Right renal cortex interstitium (tissue), 3 donors: ENCODE measurements around the gene SWI5. TPM values are rescaled to one million over a fixed set of nuclear protein-coding genes. Genes with fewer than 3 reads are reported as not detected.

Experiments
- DNase-seq, 3 donors: peaks; one replicate each; pipeline ENCODE4 v3.0.0-alpha.2; 2013; ENCODE audit warnings: low read depth in 3 of 3, low spot score in 2 of 3
- polyA plus RNA-seq, 3 donors: library from polyadenylated mRNA; unstranded; fragments of 120-200 nt; gene quantifications; one replicate each; pipeline ENCODE4 v1.2.1, GENCODE V29; 2013; ENCODE audit not compliant: insufficient read length in 3 of 3

The SWI5 gene
- polyA plus RNA-seq, 3 donors, result 33.7 to 36.4 (median 36.1) TPM

DNA sequence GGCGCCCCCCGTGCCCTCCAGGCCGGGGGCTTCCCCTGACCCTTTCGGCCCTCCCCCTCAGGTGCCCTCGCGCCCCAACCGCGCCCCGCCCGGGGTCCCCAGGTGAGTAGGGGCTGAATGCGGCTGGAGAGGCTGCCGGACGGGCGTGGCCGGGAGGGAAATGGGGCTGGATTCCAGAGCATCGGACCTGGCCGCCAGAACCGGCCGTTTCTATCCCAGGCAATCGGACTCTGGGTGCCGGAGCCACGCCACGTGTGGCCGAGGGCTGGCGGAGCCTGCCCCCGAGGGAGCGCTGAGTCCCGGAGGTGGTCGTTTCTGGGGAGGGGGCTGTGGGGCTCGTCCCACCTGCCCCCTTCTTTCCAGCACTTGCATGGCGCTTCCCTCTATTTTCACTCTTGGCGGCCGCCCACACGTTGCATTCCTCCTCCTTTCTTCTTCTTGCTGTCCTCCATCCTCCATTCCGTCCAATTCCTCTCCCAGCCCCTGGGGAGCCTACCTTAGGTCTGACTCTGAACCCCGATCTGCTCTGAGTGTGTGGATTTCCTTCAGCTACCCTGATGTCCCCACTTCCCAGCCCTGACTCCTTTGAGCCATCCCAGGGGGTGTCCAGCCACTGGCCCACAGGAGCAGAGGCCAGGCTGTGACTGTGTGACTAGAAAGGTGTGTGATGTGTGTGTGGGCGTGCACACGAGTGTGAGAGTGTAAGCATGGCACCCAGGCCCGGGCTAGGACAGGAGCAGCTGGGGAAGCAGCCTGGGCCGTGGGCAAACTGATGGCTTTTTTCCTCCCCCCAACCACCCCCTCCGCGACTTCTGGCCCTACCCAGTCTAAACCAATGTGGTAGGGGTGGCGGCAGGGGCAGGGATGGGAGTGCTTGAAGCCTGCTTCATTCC is 25.0 kb upstream of the SWI5 start:
- DNase-seq, result no peak

DNA sequence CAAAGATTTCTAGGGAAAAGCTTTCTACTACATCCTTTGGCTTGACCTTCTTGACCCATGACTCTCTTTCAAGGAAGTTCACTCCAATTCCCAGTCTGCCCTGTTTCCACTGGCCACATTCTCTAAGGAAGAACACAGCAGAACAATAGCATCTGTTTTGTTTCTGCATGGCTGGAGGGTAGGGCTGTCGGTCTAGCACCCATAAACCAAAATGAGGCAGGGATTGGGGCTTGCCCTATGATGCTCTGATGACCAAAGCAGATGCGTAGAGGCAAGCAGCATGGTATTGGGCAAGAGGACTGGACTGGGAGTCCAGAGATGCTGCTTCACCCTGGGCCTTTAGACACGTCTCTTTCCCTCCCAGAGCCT is 24.4 kb upstream of the SWI5 start:
- no peak for DNase-seq

DNA sequence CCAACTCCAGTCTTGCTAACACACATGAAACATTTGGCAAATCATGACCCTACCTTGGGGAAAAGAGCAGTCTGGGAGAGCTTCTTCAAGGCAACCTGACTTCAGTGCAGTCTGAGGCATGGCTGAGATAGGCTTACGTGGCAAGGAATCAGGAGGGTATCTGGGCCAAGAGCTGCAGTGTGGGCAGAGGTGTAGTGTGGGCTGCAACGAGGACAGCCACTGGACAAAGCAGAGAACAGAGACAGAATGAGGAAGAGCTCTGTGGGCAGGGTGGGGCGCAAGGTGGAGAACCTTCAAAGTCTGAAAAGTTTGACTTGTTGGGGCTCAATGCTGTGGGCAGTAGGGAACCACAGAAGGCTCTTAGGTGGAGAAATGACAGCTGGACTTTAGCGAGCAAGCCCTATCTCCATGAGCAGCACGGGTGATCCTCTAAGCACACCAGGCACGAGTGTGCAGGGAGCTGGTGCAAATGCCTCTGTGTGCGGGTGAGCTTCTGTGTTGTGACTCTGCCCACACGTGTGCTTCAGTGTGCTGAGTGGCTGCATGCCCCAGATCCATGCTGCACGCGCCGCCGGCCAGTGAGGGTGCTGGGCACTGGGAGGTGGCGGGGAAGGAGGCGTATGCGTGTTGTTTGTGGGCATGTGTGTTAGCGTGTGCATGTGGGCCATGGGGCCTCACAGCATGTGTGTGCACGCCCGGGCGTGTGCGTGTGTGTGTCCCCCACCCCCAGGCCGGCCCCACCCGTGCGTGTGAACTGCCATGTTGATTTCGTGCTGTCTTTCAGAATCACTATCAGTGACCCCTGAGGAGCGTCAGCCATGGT is 23.5 kb upstream of the SWI5 start:
- no peak for DNase-seq

DNA sequence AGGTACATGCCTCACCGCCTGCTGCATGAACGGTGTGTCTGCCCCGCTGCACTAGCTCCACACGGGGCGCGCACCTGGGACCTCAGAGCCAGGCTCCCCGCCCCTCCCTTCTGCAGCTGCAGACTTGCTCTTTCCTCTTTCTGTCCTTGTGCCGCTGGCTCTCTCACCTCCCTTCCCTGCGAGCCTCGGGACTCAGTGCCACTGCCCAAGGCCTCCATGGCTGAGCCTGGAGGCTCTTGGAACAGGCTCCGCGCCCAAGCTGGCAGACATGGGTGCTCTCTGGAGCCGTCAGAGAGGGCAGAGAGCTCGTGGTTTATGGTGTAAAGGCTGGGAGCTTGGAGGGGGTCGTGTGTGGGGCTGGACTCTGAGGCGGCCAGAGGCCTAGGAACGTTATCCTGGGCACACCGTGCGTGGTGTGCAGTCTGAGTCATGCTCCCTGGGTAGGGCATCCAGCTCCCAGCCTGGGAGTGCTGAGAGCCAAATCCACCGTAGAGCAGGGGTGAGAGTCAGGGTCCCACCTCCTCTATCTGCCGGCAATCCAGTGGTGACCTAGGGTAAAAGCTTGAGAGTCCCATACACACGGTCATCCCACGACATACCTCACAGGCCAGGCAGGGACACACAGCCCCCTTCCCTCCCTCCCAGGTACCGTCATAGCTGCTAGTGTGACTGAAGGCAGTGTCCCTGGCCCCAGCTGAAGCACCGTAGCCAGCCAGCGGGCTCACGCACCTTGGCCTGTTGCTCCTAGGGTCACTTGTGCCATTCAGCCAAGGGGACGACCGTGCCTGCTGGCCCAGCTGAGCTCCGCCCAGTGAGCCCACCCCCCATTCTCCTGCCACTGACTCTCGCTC is 22.7 kb upstream of the SWI5 start:
- DNase-seq, result no peak

DNA sequence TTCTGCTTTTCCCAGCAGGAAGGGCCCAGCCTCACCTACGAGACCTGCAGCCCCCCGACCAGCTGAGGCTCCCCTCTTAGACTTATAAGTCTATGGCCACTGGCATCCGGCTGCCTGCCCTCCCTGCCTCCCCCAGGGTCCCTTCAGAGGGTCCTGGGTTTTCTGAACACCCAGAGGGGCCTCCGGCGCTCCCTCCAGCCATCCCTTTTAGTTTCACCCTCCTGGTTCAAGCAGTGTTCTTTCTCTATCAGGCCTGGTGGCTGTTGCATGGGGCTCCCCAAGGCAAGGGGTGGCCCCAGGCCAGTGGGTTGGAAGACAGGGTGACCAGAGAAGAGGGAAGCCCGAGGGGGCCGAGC is 22.1 kb upstream of the SWI5 start:
- no peak for DNase-seq

DNA sequence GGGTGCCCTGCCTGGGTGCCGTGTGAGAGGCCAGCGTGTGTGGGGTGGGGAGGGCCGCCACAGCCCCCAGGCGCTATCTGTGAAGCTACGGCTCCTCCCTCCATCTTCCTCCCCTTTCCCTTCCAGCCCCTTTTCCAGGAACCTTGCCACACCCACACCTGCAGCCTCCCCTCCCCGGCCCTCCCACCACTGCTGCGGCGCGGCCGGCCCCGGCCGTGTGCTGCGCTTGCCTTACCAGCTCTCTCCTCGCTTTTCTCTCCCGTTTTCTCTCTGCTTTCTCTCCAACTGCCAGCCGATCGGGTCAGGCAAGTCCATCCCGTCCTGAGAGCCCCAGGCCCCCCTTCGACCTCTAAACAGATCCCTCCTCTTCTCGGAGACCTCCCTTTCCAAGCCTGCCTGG is 21.7 kb upstream of the SWI5 start:
- no peak for DNase-seq

DNA sequence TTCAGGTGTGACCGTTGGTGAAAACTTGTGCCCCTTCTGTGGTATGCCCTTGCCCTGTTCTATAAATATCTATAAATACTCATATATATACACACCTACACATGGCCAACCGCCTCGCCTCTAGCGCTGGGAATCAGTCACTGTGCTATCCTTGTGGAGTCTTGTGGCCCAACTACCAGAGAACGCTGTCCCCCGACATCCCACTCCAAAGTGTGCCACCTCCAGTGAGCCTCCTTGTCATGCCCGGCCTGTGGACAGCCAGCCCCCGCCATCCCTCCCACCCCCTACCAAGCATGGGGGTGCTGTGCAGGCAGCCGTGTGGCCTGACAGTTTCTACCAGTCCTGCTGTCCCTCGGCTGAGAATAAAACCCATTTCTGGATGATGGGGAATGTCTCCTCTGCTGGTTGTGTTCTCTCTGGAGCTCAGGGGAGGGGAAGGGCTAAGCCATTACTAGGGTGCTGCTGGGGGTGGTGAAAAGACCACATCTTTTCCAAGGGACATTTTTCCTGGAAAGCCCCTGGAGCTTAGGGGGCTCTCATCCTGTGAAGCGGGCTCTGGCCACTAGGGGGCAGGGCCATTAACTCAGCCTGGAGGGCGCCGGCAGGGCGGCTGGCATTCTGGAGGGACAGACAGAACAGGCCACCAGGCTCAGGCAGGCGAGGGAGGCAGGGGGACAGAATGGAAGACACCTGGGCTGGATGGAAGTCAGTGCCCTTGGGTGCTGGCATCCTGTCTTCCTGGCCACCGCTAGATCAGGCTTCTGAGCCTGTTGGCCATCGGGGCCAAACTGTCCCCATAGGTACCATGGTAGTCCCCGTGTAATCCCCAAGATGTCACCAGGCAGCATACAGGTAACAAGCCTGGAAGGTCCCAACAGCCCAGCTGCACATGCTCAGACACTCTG is 21.0 kb upstream of the SWI5 start:
- DNase-seq, result no peak

DNA sequence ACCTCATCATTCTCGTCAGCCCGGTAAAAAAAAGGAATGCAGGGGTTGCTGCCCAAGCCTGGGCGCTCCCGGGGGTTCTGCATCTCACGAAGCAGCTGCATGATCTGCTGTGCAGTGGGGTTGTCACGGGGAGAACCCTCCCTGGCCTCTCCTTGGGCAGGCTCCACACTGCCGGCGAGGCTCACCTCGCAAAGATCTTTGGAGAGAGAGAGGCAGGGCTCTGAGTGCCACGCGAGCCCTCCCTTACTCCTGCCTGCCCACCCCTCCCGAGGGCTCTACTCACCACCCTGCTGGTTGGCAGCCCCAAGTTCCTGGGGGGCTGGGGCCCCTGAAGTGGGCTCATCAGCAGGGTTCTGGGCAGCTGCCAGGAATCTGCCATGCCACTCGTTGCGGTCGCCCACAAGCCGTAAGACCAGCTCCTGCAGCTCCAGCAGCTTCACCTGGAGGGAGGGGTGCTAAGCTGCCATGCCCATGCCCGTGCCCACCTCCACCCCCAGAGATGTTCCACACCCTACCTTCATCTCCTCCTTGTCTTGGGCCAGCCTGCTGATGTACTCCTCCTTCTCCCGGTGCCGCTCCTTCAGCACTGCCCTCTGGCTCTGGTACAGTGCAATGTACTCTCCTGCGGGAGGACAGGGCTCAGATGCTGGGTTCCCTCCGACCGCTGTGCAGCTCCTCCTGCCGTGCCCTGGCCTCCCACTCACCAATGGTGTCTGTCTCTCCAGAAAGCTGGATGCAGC is 18.8 kb upstream of the SWI5 start:
- DNase-seq, result no peak

DNA sequence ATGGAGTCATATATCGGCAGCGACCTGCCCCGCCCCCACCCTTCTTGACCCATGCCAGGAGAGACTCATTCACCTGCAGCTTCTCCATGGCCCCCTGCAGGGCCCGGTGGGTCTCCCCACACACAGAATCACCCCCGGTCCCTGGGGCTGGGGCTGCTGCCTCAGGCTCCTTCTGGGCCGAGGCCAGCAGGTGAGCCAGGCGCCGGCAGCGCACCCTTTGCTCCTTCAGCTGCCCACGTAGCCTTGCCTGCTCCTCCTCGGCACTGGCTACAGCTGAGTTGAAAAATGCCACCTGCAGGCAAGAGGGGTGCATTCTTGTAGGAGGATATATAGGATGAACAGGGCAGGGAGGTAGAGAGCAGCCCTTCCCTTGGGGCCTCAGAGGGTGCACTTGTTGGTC is 18.2 kb upstream of the SWI5 start:
- DNase-seq, result no peak

DNA sequence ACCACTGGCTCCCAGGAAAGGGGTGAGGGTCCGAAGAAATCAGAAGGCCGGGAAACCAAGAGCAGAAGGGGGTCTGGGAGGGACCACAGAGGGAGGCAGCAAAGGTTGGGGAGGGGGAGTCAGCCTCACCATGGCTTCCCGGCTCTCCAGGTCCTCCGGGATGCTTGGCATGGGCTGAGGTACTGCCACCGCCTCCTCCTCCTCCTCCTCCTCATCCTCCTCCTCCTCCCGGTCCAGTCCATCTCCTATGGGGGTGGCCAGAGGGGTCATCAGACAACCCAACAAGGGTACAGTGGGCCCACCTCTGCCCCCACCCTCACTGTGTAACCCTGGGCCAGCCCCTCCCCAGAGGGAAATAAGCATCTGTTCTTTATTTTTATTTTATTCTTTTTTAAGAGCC is 17.8 kb upstream of the SWI5 start:
- no peak for DNase-seq

DNA sequence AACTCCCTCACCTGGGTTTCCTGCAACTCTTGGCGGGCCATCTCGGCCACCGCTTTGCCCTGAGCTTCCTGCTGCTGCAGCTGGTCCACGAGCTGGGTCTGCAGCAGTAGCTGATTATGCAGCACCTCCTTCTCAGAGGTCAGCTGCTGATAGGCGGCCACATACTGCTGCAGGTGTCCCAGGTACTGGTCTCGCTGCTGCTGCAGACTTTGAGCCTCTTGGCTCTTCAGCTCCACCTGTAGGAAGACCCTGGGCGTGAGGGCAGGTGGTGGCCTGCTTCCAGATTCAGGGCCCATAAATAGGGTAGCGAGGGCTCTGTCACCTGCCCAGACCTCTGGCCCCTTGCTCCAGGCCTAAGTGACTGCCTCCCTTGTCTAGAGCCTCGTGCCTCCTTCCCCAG is 16.9 kb upstream of the SWI5 start:
- DNase-seq, result no peak

DNA sequence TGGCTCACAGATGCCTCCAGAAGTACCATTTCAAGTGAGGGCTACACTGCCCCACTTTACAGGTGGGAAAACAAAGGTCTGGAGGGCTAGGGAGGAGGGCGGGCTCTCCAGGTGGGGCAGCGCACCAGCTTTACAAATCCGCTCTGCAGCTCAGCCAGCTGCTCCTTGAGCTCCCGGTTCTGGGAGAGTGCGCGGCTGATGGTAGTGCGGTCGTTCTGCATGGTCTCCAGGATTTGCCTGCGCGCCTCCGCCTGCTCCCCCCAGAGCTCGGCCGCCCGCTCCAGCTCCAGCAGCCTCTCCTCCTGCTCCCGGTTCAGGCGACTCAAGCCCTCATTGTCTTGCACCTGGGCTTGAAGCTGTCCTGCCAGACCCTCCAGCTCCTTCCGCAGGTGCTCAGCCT is 15.7 kb upstream of the SWI5 start:
- no peak for DNase-seq

DNA sequence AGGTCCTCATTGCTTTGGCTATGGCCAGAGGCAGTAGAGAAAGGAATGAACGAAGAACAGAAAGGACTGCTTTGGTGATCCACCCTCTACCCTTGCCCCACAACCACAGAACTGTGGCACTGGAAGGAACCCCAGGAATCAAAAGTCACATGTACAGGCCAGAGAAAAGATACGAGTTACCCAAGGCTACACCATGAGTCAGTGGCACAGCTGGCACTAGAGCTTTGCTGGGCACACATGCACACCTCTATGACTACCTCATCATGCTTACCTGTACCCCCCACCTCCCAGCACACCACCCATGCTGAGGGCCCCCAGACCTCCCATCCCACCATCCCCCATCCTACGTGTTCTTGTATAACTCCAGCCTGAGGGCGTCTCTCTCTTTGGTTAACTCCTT is 13.4 kb upstream of the SWI5 start:
- no peak for DNase-seq

DNA sequence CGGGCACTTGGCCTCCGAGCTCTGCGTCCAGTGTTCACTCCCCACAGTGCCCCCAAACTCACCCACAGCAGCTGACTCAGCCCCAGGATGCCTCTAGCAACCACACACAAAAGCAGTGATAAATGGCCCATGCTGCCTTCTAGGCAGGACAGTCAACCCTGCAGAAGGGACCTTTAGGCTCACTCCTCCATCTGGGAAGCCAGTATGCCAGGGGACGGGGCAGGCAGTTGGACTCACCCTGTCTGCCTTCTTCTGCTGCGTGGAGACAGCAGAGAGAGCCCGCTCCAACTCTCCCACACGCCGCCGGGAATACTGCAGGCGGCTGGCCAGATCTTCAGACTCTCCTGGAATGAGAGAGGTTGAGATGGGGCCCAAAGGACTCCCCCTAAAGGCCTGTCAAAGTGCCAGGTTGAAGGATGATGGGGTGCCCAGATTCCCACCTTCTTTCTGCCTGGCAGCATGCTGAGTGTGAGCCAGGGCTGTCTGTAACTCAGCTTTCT is 10.7 kb upstream of the SWI5 start:
- DNase-seq, result no peak

DNA sequence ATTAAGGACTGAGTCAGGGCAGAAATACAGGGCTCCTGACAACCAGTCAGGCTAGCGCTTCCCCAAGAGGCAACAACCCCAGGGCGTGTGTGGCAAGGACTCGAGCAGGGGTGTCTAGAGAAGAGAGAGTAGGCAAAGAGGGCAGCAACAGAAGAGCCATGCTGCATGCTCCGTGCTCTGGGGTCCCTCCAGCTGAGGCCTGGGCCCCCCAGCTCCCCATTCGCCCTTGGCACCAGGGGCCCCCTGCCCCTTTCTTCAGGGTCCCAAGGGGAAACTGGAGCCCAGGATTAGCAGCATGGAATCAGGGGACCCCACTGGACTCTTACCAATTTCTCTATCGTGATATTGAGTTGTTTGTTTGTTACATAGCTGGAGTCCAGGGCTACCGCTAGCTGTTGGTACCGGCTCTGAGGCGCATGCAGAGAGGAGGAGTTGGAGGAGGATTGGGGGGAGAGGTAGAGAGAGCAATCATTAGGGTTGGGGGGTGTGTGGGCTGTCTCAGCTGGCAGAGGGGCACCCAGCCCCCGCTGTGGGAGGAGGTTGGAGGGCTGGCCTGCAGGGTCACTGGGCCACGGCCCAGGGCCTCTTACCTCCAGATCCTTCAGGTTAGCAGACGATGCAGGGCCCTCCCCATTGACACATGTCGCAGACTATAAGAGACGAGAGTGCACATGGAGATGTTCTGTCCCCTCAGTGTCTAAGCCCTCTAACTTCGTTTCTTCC is 9.0 kb upstream of the SWI5 start:
- DNase-seq, result no peak

DNA sequence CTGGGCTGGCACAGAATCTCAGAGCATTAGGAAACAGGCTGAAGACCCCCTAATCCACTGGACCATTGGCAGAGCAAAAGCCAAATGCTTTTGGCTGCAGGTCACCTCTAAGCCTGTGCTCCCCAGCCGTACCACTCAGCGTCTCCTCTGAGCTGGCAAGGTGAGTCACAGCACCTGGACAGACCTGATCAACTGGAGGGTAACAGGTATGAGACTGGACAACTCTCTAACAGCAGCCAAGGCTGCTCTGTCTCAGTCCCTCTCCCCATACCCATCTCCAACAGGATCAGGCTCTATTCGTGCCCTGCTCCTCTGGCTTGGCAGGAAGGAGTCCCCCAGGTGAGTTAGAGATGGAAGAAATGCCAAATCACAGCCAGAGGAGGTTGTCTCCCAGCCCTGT is 5.0 kb upstream of the SWI5 start:
- no peak for DNase-seq

DNA sequence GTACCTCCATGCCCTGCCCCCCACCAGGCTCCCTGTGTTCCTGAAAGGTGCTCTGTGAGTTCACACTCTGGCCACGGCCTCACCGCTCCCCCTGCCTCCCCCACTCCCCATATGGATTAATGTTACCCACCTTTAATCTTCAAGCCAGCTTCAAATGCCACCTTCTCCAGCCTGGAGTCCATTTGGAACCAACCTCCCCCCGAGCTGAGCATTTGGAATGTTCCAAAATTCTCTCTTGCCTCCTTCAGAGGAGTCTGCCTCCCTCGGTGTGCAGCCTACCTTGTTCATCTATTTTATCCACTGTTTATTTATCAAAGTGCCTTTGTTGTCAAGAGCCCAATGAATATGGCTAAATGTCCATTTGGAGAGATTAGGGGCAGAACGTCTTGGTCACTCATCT is 4.6 kb upstream of the SWI5 start:
- DNase-seq, result no peak

DNA sequence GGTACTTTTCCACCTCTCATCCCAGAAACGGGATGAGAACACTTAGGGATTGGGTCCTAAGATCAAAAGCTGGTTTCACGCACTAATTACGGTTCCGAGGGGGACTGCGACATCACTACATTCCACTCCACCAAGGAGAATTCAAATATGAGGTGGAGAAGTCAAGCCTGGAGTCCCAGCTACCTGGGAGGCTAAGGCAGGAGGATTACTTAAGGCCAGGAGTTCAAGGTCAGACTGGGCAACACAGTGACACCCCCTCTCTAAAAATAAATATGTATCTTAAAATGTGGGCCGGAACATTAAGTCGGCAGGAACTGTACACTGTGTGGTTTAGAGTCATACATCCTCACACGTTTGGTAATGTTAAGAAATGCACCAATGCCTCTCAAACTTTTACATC is 1.8 kb upstream of the SWI5 start:
- DNase-seq, result no peak
